ENCODE measurements around the gene MMP28. TPM values are rescaled to one million over a fixed set of nuclear protein-coding genes. Genes with fewer than 3 reads are reported as not detected.

The MMP28 gene
- total RNA-seq, 4 donors from 2014 or later: 104 to 368 (median 128) TPM

GRCh38 chr17:35729405-35729833 lies 66.0 kb downstream of the MMP28 start:
- in situ Hi-C loops (cut with MboI; ENCODE audit: low pct_ligation_motif_present in 1 of 4, low pct_unique_long_range_greater_than_20kb in 1 of 4, low sequenced_read_pairs in 3 of 4): loop anchor here (25.0 kb wide), 3 partner anchors 117 to 592 kb away; partner anchors contain the start of genes NLE1 (in 1 of the 4) and UNC45B (in 1 of the 4)
- peaks cover 6 to 28% (median 16%) of the 10 kb centered on the region in 4 donors for H3K4me1 ChIP-seq
- H3K9me3 ChIP-seq: no peaks in the 10 kb centered on the region
- H3K27ac ChIP-seq: no peak overlapping the region
- TF ChIP-seq CTCF (IDR thresholded peaks at IDR 0.05) (no peak), POLR2AphosphoS5 (IDR thresholded peaks at IDR 0.05) (no peak), POLR2A (IDR thresholded peaks at IDR 0.05) (no peak)
- intact Hi-C loops (cut with DNase I; ENCODE audit: low total_unique reads): no loop called here
- peaks cover 0 to 13% (median 4%) of the 10 kb centered on the region in 4 donors for H3K36me3 ChIP-seq
- H3K27me3 ChIP-seq: peaks cover 13% of the 10 kb centered on the region
- H3K4me3 ChIP-seq: no peak overlapping the region
- DNase-seq: no peak
- WGBS, 2 donors (ENCODE audit: low coverage in 1 of 2): 43 to 82% methylated on average over 1 to 4 of the region's 4 CpGs

GRCh38 chr17:35728551-35728950 lies 66.9 kb downstream of the MMP28 start:
- Histone ChIP-seq H3K27ac (no peak overlapping the region), H3K4me1 (peaks cover 6 to 28% (median 16%) of the 10 kb centered on the region in 4 donors), H3K4me3 (no peak overlapping the region), H3K9me3 (no peaks in the 10 kb centered on the region), H3K36me3 (peaks cover 0 to 21% (median 10%) of the 10 kb centered on the region in 4 donors), H3K27me3 (peaks cover 13% of the 10 kb centered on the region)
- intact Hi-C loops (cut with DNase I; ENCODE audit: low total_unique reads) (no loop called here), in situ Hi-C loops (cut with MboI; ENCODE audit: low pct_ligation_motif_present in 1 of 4, low pct_unique_long_range_greater_than_20kb in 1 of 4, low sequenced_read_pairs in 3 of 4) (loop anchor here (25.0 kb wide), 3 partner anchors 116 to 591 kb away; partner anchors contain the start of genes NLE1 (in 1 of the 4) and UNC45B (in 1 of the 4))
- no peak for DNase-seq
- WGBS, 2 donors (ENCODE audit: low coverage in 1 of 2): 97% methylated on average over 3 of the region's 3 CpGs; no CpG with 5 or more reads in 1 of the 2 donors
- TF ChIP-seq POLR2A (IDR thresholded peaks at IDR 0.05): no peak
- no peak for TF ChIP-seq POLR2AphosphoS5 (IDR thresholded peaks at IDR 0.05)
- TF ChIP-seq CTCF (IDR thresholded peaks at IDR 0.05): no peak
- TF ChIP-seq EP300 (IDR thresholded peaks at IDR 0.05; ENCODE audit: low read depth): no peak

GRCh38 chr17:35727635-35728034 lies 67.8 kb downstream of the MMP28 start:
- Histone ChIP-seq H3K9me3 (no peaks in the 10 kb centered on the region), H3K27ac (no peak overlapping the region), H3K27me3 (peaks cover 13% of the 10 kb centered on the region), H3K4me3 (no peak overlapping the region), H3K4me1 (peaks cover 6 to 28% (median 16%) of the 10 kb centered on the region in 4 donors), H3K36me3 (peaks cover 0 to 26% (median 13%) of the 10 kb centered on the region in 4 donors)
- no peak for DNase-seq
- TF ChIP-seq EP300 (IDR thresholded peaks at IDR 0.05; ENCODE audit: low read depth) (no peak), POLR2AphosphoS5 (IDR thresholded peaks at IDR 0.05) (no peak), CTCF (IDR thresholded peaks at IDR 0.05) (no peak), POLR2A (IDR thresholded peaks at IDR 0.05) (no peak)
- 78 to 83% methylated on average over 3 to 5 of the region's 5 CpGs for WGBS, 2 donors (ENCODE audit: low coverage in 1 of 2)
- in situ Hi-C loops (cut with MboI; ENCODE audit: low pct_ligation_motif_present in 1 of 4, low pct_unique_long_range_greater_than_20kb in 1 of 4, low sequenced_read_pairs in 3 of 4): loop anchor here (25.0 kb wide), 3 partner anchors 115 to 590 kb away; partner anchors contain the start of genes NLE1 (in 1 of the 4) and UNC45B (in 1 of the 4)
- intact Hi-C loops (cut with DNase I; ENCODE audit: low total_unique reads): no loop called here

GRCh38 chr17:35726953-35727460 lies 68.4 kb downstream of the MMP28 start:
- H3K4me1 ChIP-seq: peaks cover 6 to 23% (median 15%) of the 10 kb centered on the region in 4 donors
- H3K9me3 ChIP-seq: no peaks in the 10 kb centered on the region
- no peak overlapping the region for H3K4me3 ChIP-seq
- TF ChIP-seq EP300 (IDR thresholded peaks at IDR 0.05; ENCODE audit: low read depth) (no peak), CTCF (IDR thresholded peaks at IDR 0.05) (no peak), POLR2AphosphoS5 (IDR thresholded peaks at IDR 0.05) (no peak), POLR2A (IDR thresholded peaks at IDR 0.05) (no peak)
- WGBS, 2 donors (ENCODE audit: low coverage in 1 of 2): 41 to 58% methylated on average over 3 to 5 of the region's 5 CpGs
- H3K27ac ChIP-seq: no peak overlapping the region
- DNase-seq: no peak
- peaks cover 8% of the 10 kb centered on the region for H3K27me3 ChIP-seq
- in situ Hi-C loops (cut with MboI; ENCODE audit: low pct_ligation_motif_present in 1 of 4, low pct_unique_long_range_greater_than_20kb in 1 of 4, low sequenced_read_pairs in 3 of 4) (loop anchor here (25.0 kb wide), 3 partner anchors 115 to 590 kb away; partner anchors contain the start of genes NLE1 (in 1 of the 4) and UNC45B (in 1 of the 4)), intact Hi-C loops (cut with DNase I; ENCODE audit: low total_unique reads) (no loop called here)
- peaks cover 0 to 27% (median 13%) of the 10 kb centered on the region in 4 donors for H3K36me3 ChIP-seq

Data from transverse colon (tissue), 4 donors.